Measurements from ENCODE around the gene F2. TPM values are rescaled to one million over a fixed set of nuclear protein-coding genes. Genes with fewer than 3 reads are reported as not detected.

The F2 gene
- total RNA-seq, 4 donors from 2014 or later: 0.19 TPM; not detected in 3

GRCh38 chr11:46719543-46720218 is 668 bp downstream of the F2 start:
- Histone ChIP-seq H3K27me3 (no peaks in the 10 kb centered on the region), H3K27ac (no peak overlapping the region), H3K4me1 (peaks cover 0 to 6% (median 0%) of the 10 kb centered on the region in 3 donors), H3K9me3 (no peaks in the 10 kb centered on the region), H3K4me3 (no peak overlapping the region), H3K36me3 (no peaks in the 10 kb centered on the region)
- intact Hi-C loops (cut with DNase I): no loop called here
- 80 to 88% methylated on average over 1 to 14 of the region's 25 CpGs for WGBS, 2 donors
- no peak for DNase-seq
- no peak for TF ChIP-seq CTCF (IDR thresholded peaks at IDR 0.05)
- TF ChIP-seq POLR2A (IDR thresholded peaks at IDR 0.05): no peak

GRCh38 chr11:46721286-46721685 is 2.3 kb downstream of the F2 start:
- no peak overlapping the region for H3K27ac ChIP-seq
- DNase-seq: no peak
- intact Hi-C loops (cut with DNase I): no loop called here
- no peak overlapping the region for H3K4me3 ChIP-seq
- 75 to 82% methylated on average over 6 of the region's 6 CpGs for WGBS, 2 donors
- TF ChIP-seq POLR2A (IDR thresholded peaks at IDR 0.05): no peak
- no peak for TF ChIP-seq CTCF (IDR thresholded peaks at IDR 0.05)
- H3K36me3 ChIP-seq: no peaks in the 10 kb centered on the region
- H3K27me3 ChIP-seq: no peaks in the 10 kb centered on the region
- peaks cover 0 to 3% (median 0%) of the 10 kb centered on the region in 3 donors for H3K4me1 ChIP-seq
- no peaks in the 10 kb centered on the region for H3K9me3 ChIP-seq

GRCh38 chr11:46722566-46723358 is 3.7 kb downstream of the F2 start:
- H3K36me3 ChIP-seq: no peaks in the 10 kb centered on the region
- H3K27me3 ChIP-seq: no peaks in the 10 kb centered on the region
- intact Hi-C loops (cut with DNase I): no loop called here
- 93 to 97% methylated on average over 6 to 10 of the region's 11 CpGs for WGBS, 2 donors
- TF ChIP-seq CTCF (IDR thresholded peaks at IDR 0.05): no peak
- TF ChIP-seq POLR2A (IDR thresholded peaks at IDR 0.05): no peak
- H3K27ac ChIP-seq: no peak overlapping the region
- H3K4me1 ChIP-seq: peaks cover 0 to 3% (median 0%) of the 10 kb centered on the region in 3 donors
- DNase-seq: no peak
- no peaks in the 10 kb centered on the region for H3K9me3 ChIP-seq
- H3K4me3 ChIP-seq: no peak overlapping the region

- 80 to 100% methylated on average over 1 of the region's 8 CpGs for WGBS, 2 donors
- intact Hi-C loops (cut with DNase I): no loop called here
- no peaks in the 10 kb centered on the region for H3K9me3 ChIP-seq
- H3K4me1 ChIP-seq: no peaks in the 10 kb centered on the region
- no peak for TF ChIP-seq POLR2A (IDR thresholded peaks at IDR 0.05)
- TF ChIP-seq CTCF (IDR thresholded peaks at IDR 0.05): no peak
- H3K4me3 ChIP-seq: no peak overlapping the region
- no peak overlapping the region for H3K27ac ChIP-seq
- H3K27me3 ChIP-seq: no peaks in the 10 kb centered on the region
- no peak for DNase-seq
- H3K36me3 ChIP-seq: no peaks in the 10 kb centered on the region
These were observed 4.3 kb downstream of the F2 start for GRCh38 chr11:46723359-46723680.

- Histone ChIP-seq H3K36me3 (no peaks in the 10 kb centered on the region), H3K27me3 (no peaks in the 10 kb centered on the region), H3K9me3 (no peaks in the 10 kb centered on the region), H3K4me1 (peaks cover 0 to 2% (median 0%) of the 10 kb centered on the region in 3 donors), H3K4me3 (no peak overlapping the region), H3K27ac (no peak overlapping the region)
- DNase-seq: no peak
- WGBS, 2 donors: 54 to 64% methylated on average over 7 to 8 of the region's 8 CpGs
- TF ChIP-seq CTCF (IDR thresholded peaks at IDR 0.05): no peak
- no peak for TF ChIP-seq POLR2A (IDR thresholded peaks at IDR 0.05)
- intact Hi-C loops (cut with DNase I): no loop called here
These were observed 5.1 kb downstream of the F2 start for GRCh38 chr11:46724088-46724487.

Data from esophagus squamous epithelium (tissue), 5 donors.